SKM-1 (cell line): ENCODE measurements around the gene RCN2.
A peak's percentile ranks its signal among the peaks of the same experiment; 100 is the strongest.
"Not testable (repeated sequence)": the region's sequence is repeated elsewhere in the genome, so short reads cannot be mapped to it uniquely, and the experiment has no call there.

ENCODE experiments used
- DNase-seq: peaks from one replicate; lab custom pipeline; 2025; ENCODE audit not compliant: unreplicated experiment; lab: John Stamatoyannopoulos, UW

Gene RCN2

GRCh38 chr15:76931397-76932134 is at the start of gene RCN2:
Gene RCN2 (plus strand): TSS chr15:76931749. CDS start chr15:76931842, 93 bp downstream.
- DNase-seq: peak; percentile 90

DNA sequence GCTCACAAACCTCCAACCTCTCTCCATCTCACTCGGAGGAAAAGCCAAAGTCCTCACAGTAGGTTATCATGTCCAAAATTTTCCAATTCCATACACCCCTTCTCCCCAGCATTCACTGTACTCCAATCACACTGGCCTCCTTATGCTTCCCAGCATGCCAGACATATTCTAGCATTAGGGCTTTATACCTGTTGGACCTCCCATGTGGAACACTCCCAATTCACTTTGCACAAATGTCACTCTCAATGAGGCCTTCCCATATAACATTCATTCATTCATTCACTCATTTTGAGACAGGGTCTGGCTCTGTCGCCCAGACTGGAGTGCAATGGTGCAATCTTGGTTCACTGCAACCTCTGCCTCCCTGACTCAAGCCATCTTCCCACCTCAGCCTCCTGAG is 46.3 kb upstream of the RCN2 start:
- DNase-seq: no peak

GRCh38 chr15:76887280-76888141 is 44.0 kb upstream of the RCN2 start:
- not testable (repeated sequence) for DNase-seq

GRCh38 chr15:76892836-76893235 is 38.7 kb upstream of the RCN2 start:
- DNase-seq: not testable (repeated sequence)

GRCh38 chr15:76894174-76894573 is 37.4 kb upstream of the RCN2 start:
- DNase-seq: no peak

- no peak for DNase-seq
These were observed 33.4 kb upstream of the RCN2 start for GRCh38 chr15:76898102-76898501.

- DNase-seq: not testable (repeated sequence)
These were observed 32.2 kb upstream of the RCN2 start for GRCh38 chr15:76899176-76899930.

- DNase-seq: not testable (repeated sequence)
These were observed 31.6 kb upstream of the RCN2 start for GRCh38 chr15:76899931-76900310.

DNA sequence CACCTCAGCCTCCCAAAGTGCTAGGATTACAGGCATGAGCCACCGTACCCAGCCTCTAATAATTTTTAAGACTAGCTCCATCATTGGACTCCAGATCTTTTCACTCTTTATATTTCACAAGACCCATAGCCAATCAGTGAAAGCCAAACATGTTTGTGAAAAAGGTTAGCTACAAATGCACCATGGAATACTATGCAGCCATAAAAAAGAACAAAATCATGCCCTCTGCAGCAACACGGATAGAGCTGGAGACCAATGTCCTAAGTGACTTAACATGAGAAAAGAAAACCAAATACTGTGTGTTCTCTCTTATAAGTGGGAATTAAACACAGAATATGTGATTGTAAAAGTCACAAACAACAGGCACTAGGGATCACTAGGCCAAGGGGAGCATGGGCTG is 29.6 kb upstream of the RCN2 start:
- DNase-seq: no peak

DNA sequence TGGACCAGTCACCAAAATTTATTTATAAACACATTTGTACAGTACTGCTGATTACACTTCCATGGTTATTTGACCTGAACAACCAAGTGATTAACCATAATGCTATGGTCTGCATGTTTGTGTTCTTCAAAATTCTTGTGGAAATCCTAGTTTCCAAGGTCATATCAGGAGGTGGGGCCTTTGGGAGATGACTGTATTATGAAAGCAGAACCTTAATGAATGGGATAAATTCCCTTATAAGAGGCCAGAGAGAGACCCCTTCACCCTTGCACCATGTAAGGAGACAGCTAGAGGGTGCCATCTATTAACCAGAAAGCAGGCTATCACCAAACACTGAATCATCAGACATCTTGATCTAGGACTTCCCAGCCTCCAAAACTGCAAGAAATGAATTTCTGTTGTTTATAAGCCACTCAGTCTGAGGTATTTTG is 28.3 kb upstream of the RCN2 start:
- DNase-seq: no peak

DNA sequence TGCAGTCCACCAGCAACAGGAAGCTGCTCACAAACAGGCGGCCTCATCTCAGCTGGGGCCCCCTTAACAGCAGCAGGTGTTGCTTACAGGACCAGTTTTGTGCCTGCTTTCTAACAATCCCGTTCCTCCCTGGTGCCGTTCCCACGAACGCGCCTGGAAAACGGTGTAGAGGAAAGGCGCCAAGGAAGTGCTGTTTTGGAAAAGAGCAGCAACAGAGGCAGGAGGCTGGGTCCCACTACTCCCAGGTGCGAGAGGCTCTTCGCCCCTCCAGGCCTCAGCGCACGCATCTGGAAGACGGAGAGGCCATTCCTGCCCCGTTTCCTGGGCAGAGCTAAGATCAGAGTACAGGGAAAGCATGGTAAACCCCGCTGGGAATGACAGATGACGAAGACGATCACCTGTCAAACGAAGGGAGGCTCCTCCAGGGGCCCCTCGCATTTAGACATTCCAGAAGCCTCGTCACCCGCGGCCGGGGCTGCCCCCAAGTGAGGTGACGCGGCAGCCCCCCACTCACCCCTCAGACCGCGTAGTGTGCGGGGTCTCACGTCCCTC is 27.0 kb upstream of the RCN2 start:
- DNase-seq: no peak

DNA sequence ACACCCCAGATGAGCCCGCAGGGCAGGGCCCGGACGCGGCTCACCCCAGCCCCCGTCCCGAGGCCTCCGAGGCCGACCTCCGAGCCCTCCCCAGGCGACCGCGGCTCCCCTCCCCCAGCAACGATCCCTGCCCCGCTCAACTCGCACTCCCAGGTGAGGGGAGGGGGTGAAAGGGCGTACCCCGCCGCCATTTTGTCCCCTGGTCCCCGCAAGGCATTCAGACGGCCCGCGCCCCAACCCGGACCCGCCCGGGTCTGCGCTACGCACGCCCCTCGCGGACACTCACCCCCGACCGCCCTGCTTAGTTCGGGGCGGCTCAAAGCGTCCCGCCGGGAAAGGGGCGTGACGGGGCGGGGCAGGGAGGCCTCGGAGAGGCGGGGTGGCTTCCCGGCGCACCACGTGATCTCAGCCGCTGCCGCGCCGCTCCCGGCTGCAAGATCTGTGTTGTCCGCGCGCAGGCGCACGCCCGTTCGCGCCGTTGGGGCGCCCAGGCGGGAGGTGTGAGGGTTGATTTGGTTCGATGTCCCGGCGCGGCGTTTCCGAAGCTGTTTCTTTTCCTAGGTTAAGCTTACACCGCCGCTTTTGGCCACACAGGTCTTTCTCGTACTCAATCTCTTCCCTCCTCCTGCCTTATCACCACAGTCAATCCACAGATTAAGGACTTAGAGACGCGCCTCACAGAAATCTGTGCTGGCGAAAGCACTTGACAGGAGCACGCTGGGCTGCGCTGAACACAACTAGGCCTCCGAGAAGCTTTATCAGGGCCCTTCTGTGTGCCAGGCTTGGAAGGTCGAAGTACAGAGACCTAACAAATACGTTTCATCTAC is 26.3 kb upstream of the RCN2 start, which contains the start of gene SCAPER:
TSS of gene SCAPER (minus strand) at position 328 of the 827 bp plus-strand sequence. CDS start 21,523 bp downstream, outside the sequence.
- peak; percentile 90 for DNase-seq

- no peak for DNase-seq
These were observed 25.7 kb upstream of the RCN2 start for GRCh38 chr15:76905855-76906254.

DNA sequence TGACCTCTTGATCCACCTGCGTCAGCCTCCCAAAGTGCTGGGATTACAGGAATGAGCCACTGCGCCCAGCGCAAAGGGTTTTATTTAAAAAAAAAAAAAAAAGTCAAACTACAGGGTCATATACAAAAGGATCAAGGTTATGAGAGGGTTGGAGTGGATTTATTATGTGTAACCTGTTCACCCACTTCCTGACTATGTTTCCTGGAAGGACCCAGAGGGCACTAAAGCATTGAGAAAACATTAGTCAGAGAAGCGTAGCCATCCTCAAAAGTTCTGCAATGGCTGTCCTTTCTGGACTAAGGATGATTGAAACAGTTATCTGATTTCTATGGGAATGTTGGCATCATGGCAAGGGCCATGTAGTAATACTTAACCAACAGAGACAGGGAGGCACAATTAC is 19.1 kb upstream of the RCN2 start:
- no peak for DNase-seq

DNA sequence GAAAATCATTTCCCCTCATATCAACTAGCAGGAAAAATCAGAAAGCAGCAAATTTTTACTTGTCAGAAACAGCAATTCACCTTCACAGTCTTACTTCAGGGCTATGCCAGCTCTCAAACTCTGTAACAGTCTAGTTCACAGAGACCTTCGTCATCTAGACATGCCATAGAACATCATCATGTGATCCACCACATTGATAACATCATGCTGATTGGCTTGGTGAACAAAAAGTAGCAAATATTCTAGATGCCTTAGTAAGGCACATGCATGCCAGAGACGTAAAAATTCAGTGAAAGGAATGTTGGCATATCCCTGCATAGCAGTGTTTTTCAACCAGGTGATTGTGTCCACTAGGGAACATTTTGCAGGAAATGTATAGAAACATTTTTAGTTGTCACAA is 17.8 kb upstream of the RCN2 start:
- no peak for DNase-seq

DNA sequence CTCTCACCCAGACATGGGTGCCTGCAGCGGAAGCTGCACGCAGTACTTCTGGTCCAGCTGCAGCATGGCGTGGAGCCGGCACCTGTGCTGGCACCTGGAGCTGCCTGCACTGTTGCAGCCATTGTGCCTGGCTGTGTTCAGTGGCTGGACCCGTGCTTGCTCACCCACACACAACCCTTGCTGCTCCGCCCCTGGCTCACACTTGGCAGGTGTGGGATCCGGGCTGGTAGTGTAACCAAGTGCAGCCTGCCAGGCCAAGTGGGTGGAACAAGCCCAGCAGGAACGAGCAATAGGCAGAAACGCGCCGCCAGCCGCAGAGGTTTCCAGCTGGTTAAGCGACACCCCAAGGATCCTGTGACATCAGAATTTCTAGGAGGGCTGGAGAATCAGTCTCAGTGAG is 15.2 kb upstream of the RCN2 start:
- DNase-seq: no peak

DNA sequence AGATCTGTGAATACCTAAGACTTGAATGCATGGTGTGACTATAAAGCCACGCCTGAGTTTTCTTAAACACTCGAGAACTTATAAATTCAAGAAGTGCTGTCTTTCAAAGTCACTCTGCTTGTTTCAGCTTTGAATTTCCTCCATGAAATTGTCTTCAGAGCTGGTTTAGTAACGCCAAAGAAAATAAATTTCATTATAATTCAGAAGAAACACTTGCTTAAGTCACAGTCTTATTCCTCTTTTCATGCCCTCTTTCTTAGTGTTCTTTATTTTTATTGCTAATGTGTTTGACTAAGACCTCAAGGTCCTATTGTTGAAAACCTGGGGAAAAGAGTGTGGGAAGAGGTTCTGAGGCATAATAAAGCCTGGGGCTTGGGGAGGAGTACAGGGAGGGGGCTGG is 3.3 kb upstream of the RCN2 start:
- no peak for DNase-seq

DNA sequence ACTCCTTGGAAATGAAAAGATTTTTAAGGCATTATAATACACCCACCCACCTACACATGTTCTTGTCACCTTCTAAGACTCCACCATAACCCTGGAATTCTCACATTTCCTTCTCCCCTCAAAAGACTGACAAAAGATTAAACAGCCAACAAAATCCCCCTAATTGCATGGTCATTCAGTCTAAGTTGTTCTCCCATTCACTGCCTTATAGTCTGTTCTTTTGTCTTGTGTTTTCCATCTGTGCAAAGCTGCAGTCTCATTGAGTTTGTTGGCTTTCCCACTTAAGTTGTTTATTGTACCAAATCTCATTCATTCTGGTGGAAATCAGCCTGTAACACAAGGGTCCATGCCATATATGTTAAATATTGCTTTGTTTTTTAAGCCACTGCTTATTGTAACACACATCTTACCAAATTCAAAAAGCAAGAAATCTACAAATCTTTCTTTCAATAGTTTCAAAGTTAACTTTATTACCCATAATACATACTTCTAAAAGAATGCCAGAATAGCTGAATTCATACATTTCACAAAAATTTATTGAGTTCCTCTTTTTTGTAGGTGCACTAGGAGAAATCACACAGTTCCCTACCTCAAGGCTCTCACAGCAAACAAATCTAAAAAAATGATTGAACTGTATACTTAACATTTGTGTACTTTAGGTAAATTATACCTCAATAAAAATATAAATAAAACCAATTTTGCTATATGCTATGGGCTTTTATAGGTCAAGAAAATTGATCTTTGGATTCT is 2.4 kb upstream of the RCN2 start:
- DNase-seq: no peak

DNA sequence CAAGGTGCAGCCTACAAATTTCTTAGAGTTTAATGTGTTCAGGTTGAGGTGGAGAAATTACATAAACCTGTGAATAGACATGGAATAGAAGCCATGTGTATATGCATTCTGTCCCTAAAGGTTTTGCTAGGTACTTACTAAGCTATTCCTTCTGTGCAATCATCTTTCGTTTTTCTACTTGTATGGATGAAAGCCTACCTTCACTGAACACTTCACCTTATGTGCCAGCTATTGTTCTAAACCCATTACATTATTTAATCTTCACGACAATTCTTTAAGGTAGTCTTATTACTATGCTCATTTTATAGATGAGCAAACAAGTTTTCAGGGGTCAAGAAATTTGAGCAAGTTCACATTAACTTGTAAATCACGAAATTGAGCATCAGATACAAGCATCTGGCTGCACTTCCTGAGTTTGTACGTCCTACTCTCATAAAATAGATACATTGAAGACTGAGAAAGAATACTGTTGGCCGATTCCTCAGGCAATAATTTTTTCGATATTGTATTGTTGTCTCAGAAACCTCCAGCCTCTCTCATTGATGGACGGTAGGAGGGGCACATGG is 635 bp upstream of the RCN2 start:
- no peak for DNase-seq
